ENCODE results near the gene QSOX1.

QSOX1 gene

DNA sequence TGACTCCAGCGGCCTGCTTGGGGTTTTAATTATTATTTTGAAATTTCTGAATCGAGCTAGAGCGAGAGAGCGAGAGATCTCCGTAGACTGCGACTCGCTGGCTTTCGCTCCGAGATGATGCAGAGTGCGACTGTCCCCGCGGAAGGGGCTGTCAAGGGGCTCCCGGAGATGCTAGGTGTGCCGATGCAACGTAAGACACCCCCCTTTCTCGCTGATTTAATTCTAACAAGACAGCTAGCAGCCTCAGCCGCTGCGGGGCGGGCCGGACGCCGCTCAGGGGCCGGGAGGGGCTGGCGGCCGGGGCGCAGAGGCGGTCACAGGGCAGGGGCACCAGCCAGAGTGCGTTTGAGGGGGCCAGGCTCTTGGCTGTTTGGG is 75.7 kb downstream of the QSOX1 start:
- in situ Hi-C loops (cut with HindIII; ENCODE audit: low sequenced_read_pairs), result no loop called here

DNA sequence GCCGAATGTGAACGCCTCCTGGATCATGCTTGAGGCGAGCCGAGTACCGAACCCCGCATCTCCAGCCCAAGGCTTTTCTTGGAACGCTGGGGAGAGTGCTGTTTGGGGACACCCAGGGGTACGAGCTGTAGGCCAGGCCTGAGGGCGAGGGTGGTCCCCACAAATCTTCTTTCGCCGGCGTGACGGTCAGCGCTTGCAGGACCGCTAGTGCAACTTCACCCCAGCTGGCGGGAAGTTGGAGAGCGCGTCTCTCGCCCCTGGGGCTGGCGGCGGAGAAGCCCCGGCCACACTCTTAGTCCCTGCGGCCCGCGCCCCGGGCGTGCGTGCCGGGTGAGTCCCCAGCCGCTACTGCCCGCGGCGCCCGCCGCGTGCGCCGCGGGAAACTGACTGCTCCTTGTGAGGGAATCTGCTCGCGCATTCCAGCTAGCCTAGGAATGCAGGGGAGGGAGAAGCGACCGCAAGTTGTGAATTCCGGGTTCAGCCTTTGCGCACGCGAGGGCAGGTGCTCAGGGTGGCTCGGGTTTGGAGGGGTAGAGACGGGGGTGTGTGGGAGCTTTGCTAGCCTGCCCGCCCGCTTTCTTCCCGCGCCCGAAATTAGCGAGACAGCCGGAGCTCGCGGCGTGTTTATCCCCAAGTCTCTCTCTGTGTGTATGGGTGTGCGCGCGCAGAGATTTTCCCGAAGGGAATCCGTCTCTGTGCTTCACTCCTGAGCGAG is 76.3 kb downstream of the QSOX1 start:
- in situ Hi-C loops (cut with HindIII; ENCODE audit: low sequenced_read_pairs), result no loop called here

DNA sequence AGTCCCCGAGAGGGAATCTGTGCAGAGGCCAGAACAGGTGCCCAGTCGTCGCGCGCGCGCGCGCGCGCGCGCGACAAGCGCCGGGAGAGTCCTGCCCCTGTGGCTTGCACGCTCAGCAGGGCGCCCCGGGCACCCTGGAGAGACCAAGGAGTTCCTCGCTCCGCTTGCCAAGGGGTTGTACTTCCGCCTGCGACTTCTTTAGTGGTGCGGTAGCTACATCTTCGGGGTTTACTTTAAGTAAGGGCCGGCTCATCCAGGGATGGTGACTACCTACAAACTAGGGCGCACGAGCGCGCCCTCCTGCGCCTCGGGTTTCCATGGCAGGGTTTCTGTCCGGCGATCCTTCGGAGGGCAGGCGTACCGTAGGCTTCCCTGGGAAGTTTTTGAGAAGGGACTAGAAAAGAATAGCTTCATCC is 76.8 kb downstream of the QSOX1 start:
- in situ Hi-C loops (cut with HindIII; ENCODE audit: low sequenced_read_pairs), result no loop called here

DNA sequence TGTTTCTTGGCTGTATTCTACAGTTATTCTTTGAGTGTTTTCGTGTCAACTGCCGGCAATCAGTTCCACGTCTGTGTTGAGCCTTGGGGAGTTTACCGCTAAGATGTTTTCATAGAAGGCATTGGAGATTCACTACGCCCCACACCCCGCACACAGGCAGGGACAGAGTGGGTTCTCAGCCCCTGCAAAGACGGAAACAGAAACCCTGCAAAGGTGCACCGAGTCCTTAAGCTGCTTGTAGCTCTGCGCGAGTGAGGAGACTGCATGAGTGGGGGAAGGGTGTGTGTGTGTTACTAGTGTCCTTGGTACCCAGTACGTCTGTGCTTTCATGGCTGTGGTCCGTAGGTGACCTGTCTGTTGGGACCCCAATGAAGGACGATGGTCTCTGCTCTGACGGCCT is 77.3 kb downstream of the QSOX1 start:
- in situ Hi-C loops (cut with HindIII; ENCODE audit: low sequenced_read_pairs), result no loop called here

DNA sequence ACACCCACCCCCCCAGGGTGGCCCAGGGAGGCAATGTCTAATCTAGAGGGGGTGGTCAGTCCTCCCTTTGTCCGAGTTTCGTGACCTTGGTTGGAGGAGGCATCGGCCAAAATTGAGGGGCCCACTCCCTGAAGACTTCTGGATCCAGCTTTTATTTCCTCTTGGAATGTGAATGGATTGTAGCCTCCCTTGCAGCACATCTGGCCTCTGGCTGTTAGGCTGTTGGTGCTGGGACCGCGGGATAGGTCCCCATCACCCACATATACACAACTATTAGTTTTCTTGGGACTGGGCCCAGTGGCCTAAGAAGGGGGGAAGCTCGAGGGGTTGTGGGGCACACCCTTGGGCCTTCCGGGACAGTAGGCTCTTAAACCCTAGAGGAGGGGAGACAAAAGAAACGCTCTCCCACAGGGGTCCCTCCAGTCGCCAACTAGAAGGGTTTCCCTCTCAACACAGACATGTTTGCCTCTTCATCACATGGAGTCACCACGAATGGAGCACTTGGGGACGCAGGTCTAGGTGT is 77.9 kb downstream of the QSOX1 start:
- in situ Hi-C loops (cut with HindIII; ENCODE audit: low sequenced_read_pairs), result no loop called here

DNA sequence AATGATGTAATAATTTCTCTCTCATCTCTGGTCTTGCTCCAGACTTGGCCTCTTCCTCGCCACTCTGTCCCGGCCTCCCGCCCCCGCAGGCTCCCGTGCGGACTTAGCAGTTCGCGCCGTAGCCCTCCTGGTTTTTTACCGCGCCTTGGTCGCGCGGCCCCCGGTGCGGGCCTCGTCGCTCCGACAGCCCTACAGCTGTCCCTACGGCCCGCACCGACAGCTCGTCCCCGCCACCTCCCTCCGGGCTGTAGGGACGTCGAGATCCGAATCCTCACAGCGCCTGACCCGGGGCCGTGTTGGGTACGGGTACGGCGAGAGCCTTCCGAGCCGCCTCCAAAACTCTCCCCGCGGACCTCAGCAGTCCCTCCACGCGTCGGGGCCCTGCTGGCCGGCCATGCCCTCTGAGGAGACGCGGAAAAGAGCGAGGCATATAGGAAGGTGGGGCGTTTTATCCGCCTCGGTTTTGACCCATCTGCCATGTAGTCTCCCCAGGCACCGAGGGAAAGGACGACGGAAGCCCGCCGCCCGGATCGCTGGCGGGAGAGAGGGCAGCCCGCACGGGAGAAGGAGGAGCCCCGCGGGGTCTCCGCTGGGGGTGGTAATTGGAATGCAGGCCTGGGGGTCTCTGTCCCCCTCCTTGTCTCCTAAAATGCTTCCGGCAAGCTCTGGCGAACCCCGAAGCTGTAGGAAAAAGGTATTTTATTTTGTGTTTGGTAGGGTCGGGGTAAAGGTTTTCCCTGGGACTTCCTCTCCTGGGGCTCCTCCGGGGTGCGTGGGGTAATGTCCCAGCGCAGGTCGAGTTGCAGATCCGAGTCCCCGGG is 78.7 kb downstream of the QSOX1 start:
- in situ Hi-C loops (cut with HindIII; ENCODE audit: low sequenced_read_pairs), result no loop called here

DNA sequence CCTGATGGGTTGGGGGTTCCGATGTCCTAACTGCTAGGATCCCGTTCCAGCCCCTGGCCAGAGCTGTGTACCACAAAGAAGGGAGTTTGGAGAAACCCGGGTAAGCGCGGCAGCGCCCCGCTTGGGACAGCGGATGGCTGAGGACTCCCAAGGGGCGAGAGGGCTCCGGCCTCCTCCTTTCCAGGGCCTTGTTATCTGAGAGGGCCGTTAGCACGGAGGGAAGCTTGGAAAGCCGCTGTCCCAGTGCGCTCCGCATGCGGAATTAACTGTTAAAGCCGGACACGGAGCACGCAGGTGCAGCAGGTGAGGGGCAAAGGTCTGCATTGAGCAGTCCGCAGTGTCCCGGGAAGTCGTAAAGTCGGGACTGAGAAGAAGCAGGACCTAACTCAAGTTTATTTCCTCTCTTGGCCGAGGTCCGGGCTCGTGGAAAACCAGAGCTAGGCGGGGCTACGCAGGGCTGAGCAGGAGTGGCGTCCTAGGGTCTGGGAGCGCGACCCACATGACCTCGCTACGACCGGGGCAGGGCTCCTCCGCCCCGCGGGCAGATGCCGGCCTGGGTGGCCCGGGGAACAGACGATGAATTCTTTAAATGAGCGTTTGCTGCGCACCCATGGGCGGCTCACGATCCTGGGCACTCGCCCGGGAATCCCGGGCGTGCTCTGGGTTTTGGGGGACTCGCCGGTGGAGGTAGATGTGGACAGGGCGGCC is 79.9 kb downstream of the QSOX1 start:
- in situ Hi-C loops (cut with HindIII; ENCODE audit: low sequenced_read_pairs), result no loop called here

DNA sequence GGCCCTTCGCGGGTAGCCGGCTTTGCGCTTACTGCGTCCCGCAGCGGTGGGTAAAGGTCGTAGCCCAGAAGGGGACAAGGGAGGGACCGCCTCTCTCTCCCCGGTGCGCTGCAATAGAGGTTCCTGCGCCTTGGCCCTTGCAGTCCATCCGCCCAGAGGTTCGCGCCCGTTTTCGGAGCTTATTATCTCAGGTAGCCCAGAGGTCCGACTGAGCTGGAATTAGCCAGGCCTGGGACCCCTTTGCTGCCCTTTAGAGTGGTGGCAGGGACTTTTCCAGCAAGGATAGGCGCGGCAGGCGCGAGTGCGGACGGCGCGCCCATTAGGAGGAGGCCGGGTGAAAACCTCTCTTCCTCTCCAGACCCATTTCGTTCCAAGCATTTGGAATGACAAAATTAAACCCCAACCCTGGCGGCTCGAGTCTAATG is 80.4 kb downstream of the QSOX1 start:
- in situ Hi-C loops (cut with HindIII; ENCODE audit: low sequenced_read_pairs), result no loop called here

DNA sequence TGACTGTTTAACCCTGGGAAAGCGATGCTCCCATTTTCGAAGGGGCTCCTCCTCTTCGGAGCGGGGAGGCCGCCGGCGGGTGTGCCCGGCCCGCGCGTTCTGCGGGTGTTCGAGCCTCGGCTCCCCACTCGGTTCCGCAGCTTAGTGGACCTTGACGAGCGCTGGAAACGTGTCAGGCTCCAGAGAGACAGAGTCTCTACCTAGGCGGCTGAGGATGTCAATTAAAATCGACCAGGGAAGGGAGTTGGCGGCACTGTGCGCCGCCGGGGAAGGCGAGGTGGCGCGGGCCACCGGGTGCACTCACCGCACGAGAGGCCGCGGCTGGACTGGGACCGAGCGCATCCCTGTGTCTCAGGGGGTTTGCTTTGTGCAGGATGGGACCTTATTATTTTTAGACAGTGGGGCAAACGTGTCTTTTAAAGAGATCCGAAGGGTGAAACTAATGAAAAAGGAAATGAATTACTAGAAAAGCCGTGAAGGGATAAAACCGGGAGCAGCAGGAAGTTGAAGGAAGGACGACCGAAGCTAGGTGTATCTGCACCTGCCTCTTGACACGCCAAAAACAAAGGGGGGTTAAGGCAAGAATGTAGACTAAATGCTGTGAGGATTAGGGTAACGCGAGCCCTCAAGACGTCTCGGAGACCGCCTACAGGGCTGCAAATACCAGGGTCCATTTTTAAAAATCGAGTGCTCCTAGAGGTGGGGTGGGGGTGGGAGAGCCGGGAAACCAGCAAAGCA is 81.0 kb downstream of the QSOX1 start:
- in situ Hi-C loops (cut with HindIII; ENCODE audit: low sequenced_read_pairs), result no loop called here

DNA sequence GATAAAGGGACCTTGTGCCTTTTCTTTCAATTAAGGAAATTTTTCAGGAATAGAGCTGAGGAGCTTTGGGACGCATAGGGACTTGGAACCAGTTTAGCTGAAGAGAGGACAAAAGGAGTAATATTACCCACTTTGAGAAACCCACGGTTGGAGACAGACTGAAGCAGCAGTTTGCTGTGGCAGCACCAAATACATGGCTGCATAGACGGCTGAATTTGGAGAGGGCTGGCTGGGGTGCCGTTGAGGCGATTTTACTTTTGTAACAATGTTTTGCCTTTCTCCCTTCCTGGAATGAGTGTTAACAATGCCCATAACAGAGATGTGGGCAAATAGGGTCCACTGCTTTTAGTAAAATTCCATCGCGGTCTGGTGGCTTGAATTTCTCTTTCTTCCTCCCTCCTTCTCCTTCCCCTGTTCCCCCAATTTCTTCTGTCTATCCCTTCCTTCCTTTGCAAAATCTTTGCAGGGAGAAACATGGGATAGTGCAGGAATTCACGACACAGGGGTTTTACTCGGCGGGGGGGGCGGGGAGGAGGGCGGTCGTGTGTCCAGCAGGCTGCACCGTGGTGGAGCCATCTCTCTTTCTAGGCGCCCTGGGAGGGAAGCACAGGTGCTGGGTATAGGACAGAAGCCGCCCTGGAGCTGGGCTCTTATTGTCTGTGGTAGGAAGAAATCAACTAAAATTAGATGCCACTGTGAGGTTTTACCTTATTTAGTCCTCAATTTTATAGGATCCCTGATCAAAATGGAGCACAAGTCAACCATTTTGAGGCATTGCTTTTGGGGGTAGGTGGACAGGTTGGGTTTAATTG is 82.2 kb downstream of the QSOX1 start:
- in situ Hi-C loops (cut with HindIII; ENCODE audit: low sequenced_read_pairs), result no loop called here

DNA sequence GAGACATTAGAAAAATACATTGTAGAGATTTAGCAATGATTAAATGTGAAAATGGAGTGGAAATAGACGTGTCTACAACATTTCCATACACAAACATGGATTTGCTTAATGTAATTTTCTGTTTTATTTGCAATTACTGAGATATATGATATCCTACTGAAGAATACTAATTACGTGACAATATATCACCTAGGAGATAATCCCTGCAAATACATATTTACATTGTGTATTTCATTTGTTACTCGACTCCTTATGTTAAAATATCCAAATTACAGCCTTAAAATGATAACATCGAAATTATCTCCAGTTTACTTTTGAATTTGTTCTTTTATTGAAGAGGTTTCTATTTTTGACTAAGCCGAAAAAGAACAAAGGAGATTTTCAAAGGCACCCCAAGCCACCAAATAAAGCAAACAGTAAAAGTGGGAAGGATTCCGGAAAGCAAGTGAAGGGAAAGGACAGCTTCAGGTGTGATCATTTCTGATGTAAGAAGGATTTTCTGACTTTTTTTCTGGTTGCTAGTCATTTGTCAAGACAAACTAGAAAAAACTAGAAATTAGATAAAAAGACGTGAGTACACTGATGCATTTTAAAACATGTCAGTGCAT is 83.3 kb downstream of the QSOX1 start:
- in situ Hi-C loops (cut with HindIII; ENCODE audit: low sequenced_read_pairs), result no loop called here

DNA sequence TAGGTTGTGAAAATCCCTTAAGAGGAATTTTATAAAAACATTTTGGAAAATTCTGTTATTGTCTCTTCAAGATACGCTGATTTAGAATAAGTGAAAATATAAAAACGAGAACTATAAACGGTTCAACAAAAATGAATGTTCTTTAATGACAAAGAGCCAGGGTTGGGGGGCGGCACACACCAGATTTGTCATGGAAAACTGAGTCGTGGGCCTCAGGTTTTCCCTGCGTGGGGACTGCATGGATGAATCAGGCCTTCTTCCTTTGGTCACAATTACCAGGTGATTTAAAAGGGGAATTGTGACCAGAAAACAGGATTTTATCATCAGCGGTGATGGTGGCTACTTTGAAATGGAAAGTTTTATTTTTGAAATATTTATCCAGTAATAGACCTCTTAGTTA is 84.0 kb downstream of the QSOX1 start:
- in situ Hi-C loops (cut with HindIII; ENCODE audit: low sequenced_read_pairs), result no loop called here

DNA sequence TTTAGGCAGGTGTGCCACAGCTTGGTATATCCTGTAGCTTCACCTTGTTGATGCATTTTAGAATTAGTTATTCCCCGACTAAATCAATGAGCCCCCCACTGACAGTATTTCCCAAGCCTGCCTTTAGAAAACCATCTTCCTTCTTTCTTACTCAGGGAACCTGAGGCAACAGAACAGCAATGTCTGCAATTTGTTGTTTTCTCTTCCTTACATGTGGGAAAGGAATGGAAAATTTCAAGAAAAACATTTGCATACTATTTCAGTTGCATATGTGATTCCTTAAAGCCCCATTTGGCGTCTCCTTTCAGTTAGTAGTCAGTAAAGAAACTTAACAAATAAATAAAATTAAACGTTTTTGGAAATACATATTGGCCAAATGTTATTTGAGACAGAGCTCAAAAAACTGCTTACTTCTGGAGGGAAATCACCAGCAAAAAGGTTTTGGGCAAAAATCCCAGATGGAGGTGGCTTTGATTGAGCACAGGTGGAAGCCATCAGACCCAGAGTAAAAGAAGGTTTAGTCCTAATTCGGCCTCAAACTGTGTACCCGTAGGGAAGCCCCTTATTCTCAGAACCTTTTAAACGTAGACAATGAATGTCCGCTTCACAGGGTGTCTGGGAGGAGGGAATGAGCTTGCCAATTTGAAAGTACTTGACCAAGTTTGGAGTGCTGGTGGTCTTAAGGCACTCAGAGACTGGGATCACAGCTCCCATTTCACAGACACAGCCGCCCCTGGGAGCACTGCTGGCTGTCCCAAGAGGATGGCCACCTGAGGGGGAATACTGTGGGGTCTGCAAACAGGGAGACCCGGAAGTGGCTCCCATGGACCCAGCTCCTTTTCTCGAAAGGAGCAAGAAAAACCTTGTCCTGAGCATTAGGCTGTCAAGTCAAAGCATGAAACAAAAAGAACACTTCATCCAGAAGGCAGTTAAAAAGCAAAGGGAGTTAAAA is 84.8 kb downstream of the QSOX1 start:
- in situ Hi-C loops (cut with HindIII; ENCODE audit: low sequenced_read_pairs), result no loop called here

DNA sequence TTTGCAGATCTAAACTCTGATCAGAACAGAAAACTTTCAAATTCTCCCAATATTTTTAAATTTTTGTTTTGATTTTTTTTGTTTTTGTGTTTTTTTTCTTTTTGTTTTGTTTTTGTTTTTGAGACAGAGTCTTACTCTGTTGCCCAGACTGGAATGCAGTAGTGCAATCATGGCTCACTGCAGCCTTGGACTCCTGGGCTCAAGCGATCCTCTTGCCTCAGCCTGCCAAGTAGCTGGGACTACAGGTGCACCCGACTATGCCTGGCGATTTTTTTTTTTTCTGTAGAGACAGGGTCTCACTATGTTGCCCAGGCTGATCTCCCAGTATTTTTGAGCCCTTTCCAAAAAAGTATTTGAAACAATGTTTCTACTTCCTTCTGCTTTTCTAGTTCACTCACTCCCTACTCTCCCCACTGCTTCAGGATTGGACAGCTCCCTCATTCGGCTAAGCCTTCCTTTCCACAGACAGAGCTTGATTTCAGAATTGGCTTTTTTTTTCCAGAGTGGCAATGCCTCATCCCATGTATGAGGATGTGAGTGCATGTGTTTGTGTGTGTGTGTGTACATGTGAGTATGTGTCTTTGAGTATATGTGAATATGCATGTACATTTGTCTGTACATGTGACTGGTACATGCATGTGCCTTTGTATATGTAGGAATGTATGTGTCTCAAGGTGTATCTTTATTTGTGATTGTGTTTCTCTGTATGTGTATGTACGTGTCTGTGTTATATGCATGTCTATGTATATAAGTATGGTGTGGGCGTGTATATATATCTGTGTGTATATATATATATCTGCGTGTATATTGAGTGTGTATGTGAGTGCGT is 87.3 kb downstream of the QSOX1 start:
- in situ Hi-C loops (cut with HindIII; ENCODE audit: low sequenced_read_pairs), result no loop called here

DNA sequence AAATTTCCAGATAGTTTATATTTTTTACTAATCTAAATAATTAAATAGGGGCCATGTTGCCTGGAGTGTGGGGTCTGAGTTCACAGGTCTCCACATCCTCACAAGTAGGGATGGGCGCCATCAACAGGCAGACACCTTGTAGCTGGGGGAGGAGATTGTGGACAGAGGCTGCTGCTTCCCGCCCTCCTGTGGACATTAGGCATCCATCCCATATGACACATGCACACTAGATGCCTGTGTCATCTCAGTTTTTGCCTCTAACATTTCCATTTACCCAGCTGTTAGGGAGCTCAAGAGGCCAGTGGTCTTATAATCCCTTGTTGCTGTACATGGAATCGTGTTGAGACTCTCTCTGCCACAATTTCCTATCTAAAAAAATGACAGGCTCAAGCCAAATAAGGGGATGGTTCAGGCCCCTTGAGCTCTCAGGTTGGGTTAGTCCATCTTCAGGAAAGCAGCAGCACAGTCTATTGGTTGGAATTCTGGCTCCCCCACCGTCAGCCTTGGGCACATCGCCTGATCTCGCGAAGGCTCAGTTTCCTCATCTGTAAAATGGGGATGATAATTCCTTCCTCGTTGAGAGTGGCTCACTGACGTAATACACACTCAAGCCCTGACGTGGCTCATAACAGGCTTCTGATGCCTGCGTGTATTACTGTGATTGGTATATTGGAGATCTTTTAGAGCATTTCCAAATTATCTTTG is 89.0 kb downstream of the QSOX1 start:
- in situ Hi-C loops (cut with HindIII; ENCODE audit: low sequenced_read_pairs), result no loop called here

DNA sequence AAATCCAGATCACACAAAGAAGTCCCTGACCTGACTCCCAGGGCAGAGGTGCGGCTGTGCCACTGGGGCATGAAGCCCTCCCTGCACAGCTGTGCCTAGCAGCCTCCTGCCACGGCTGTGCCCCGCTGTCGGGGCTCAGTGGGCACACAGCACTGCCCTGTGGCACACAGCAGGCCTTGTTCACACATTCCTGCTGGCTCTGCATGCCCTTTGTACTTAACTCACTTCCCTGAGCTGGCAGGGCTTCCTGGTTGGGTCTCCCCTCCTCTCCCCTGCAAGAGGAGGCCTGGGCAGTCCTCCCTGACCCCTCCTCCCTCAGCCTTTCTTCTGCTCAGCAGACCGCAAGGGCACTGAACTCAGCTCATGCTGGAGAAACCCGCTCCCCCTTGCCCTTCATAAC is 90.2 kb downstream of the QSOX1 start:
- in situ Hi-C loops (cut with HindIII; ENCODE audit: low sequenced_read_pairs), result no loop called here

DNA sequence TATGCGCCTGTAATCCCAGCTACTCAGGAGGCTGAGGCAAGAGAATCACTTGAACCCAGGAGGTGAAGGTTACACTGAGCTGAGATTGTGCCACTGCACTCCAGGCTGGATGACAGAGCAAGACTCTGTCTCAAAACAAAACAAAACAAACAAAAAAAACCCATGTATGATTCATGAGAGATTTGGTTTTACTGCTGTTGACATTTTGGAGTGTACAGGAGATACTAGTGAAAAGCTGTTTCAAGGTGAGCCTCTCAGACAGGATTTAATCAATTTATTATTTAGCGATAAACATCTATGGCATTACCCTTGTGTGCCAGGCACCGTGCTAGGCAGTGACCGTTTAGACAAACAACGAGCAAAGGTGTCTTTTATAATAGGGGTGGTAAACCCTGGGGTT is 91.9 kb downstream of the QSOX1 start:
- in situ Hi-C loops (cut with HindIII; ENCODE audit: low sequenced_read_pairs), result no loop called here

Measured in endothelial cell of hepatic sinusoid (primary cell).